HepG2 (cell line): ENCODE data around the gene TARM1. TPM values are rescaled to one million over a fixed set of nuclear protein-coding genes. Genes with fewer than 3 reads are reported as not detected.

Experiments used
- AGO1 ChIP-seq: fragments of 200-400 bp; formaldehyde crosslinking; IDR thresholded peaks from 2 replicates; pipeline ENCODE4 v1.6.1; 2017; ENCODE audit warnings: mild to moderate bottlenecking, low read depth, low read length, moderate library complexity; ENCODE audit not compliant: poor library complexity, severe bottlenecking
- CCAR2 ChIP-seq: fragments of 200-400 bp; formaldehyde crosslinking; optimal IDR thresholded peaks from 2 replicates; pipeline ENCODE3; 2018; ENCODE audit warnings: low read depth, mild to moderate bottlenecking, low read length, moderate library complexity
- EZH2 ChIP-seq: conservative IDR thresholded peaks from 2 replicates; pipeline ENCODE4 v1.6.1; 2012; ENCODE audit warnings: mild to moderate bottlenecking, low read depth, low read length, moderate library complexity
- HNRNPL ChIP-seq: fragments of 200-400 bp; formaldehyde crosslinking; IDR thresholded peaks from 2 replicates; pipeline ENCODE4 v1.6.1; 2017; ENCODE audit warnings: mild to moderate bottlenecking, low read depth, low read length
- KDM1A ChIP-seq: IDR thresholded peaks from 2 replicates; pipeline ENCODE4 v1.6.1; 2016; ENCODE audit warnings: missing compliant biosample characterization
- KMT2A ChIP-seq: sonication (generic); formaldehyde crosslinking; IDR thresholded peaks from 2 replicates; pipeline ENCODE4 v1.4.0; 2020; ENCODE audit warnings: missing genetic modification reagents
- NFAT5 ChIP-seq: sonication (generic); formaldehyde crosslinking; IDR thresholded peaks from 2 replicates; pipeline ENCODE4 v1.4.0; 2020; ENCODE audit warnings: missing genetic modification reagents
- PBX3 ChIP-seq: sonication (generic); formaldehyde crosslinking; IDR thresholded peaks from 2 replicates; pipeline ENCODE4 v1.8.1; 2023; ENCODE audit warnings: missing genetic modification reagents, inconsistent platforms, borderline replicate concordance
- PTBP1 ChIP-seq: fragments of 200-400 bp; formaldehyde crosslinking; IDR thresholded peaks from 2 replicates; pipeline ENCODE4 v1.6.1; 2018; ENCODE audit warnings: low read length, low read depth; ENCODE audit not compliant: poor library complexity, severe bottlenecking
- RXRA ChIP-seq: sonication (generic); formaldehyde crosslinking; IDR thresholded peaks from 2 replicates; pipeline ENCODE4 v1.5.1; 2020; ENCODE audit warnings: missing genetic modification reagents
- TRIM22 ChIP-seq: fragments of 450-650 bp; IDR thresholded peaks from 2 replicates; pipeline ENCODE4 v1.6.1; 2017
- ZFP1 ChIP-seq: IDR thresholded peaks from 2 replicates; pipeline ENCODE4 v1.6.1; 2016
- ZNF343 ChIP-seq: sonication (generic); formaldehyde crosslinking; IDR thresholded peaks from 2 replicates; pipeline ENCODE4 v1.4.0; 2020; ENCODE audit warnings: mild to moderate bottlenecking, missing genetic modification reagents
- ZNF772 ChIP-seq: sonication (generic); formaldehyde crosslinking; IDR thresholded peaks from 2 replicates; pipeline ENCODE4 v1.5.0; 2020; ENCODE audit warnings: mild to moderate bottlenecking, missing genetic modification reagents
- polyA plus RNA-seq, 8 experiments: library from polyadenylated mRNA; depleted of rRNA in 3 of 8; stranded (reverse) in 7 of 8; unstranded in 1 of 8; fragments of >200 nt; fragmentation: Illumina TruSeq in 4 of 8; extraction: Trizol in 4 of 8; gene quantifications; 2 replicates each; pipeline versions ENCODE4 v1.2.1 to v1.2.3, GENCODE V29; 2011 to 2016; ENCODE audit warnings: low read depth in 4 of 8, missing spikeins in 1 of 8, mixed read lengths in 1 of 8; ENCODE audit not compliant: insufficient read depth in 1 of 8
- total RNA-seq, 5 experiments: library from RNA; depleted of rRNA; stranded (reverse); fragments of >200 nt; fragmentation: Illumina TruSeq; extraction: Trizol; gene quantifications; 2 replicates each; pipeline ENCODE4 v1.2.3, GENCODE V29; 2016; ENCODE audit warnings: low read depth in 1 of 5
- TF ChIP-seq, protein P1 (sequence below): sonication (generic); formaldehyde crosslinking; IDR thresholded peaks from 2 replicates; pipeline ENCODE4 v1.5.0; 2020; ENCODE audit warnings: missing genetic modification reagents
- TF ChIP-seq, protein P2 (sequence below): sonication (generic); formaldehyde crosslinking; IDR thresholded peaks from 2 replicates; pipeline ENCODE4 v1.4.0; 2020; ENCODE audit warnings: mild to moderate bottlenecking, missing genetic modification reagents
- TF ChIP-seq, protein P3 (sequence below): sonication (generic); formaldehyde crosslinking; IDR thresholded peaks from 2 replicates; pipeline ENCODE4 v1.4.0; 2020; ENCODE audit warnings: missing genetic modification reagents, low read depth, mild to moderate bottlenecking, borderline replicate concordance

TARM1 gene
- total and polyA plus RNA-seq, 2 of the 13 experiments (the other 11 are each of a cell fraction or from before 2014, with no cell fraction given): not detected

DNA sequence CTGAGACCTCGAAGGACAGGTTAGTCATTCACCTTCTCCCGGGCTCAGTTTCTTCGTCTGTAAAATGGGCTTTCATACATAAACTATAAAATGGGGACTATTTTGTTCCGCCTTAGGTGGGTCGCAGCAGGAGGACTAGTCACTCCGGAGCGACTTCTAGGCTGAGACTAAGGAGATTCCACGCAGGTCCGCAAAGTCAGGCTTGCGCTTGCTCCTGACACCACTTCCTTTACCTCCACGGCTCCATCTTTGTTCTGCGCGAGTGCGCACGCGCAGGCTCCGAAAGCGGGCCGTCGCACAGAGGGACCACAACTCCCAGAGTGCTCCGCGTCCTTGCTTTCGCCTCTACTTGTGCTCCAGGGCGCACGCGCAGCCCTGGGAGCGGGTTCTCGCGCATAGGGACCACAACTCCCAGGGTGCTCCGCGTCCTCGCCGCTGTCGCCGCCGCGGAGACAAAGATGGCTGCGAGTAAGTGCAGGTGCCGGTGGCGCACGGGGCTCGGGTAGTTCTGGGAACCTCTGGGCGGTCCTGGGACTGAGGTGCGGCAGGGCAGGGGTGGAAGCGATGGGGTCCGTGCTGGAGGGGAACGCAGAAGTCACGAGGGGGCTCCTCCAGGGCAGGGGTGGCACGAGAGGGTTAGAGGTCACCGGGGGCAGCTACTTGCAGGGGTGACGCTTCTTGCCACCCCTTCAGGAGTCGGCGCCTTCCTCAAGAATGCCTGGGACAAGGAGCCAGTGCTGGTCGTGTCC lies 21.4 kb upstream of the TARM1 start, which contains the start of gene NDUFA3 (continued):
- TF ChIP-seq, protein P1, sequence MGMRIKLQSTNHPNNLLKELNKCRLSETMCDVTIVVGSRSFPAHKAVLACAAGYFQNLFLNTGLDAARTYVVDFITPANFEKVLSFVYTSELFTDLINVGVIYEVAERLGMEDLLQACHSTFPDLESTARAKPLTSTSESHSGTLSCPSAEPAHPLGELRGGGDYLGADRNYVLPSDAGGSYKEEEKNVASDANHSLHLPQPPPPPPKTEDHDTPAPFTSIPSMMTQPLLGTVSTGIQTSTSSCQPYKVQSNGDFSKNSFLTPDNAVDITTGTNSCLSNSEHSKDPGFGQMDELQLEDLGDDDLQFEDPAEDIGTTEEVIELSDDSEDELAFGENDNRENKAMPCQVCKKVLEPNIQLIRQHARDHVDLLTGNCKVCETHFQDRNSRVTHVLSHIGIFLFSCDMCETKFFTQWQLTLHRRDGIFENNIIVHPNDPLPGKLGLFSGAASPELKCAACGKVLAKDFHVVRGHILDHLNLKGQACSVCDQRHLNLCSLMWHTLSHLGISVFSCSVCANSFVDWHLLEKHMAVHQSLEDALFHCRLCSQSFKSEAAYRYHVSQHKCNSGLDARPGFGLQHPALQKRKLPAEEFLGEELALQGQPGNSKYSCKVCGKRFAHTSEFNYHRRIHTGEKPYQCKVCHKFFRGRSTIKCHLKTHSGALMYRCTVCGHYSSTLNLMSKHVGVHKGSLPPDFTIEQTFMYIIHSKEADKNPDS (CRISPR knock-in tag): no peak
- TF ChIP-seq NFAT5 (CRISPR knock-in tag): no peak
- TF ChIP-seq EZH2: no peak
- TF ChIP-seq, protein P2, sequence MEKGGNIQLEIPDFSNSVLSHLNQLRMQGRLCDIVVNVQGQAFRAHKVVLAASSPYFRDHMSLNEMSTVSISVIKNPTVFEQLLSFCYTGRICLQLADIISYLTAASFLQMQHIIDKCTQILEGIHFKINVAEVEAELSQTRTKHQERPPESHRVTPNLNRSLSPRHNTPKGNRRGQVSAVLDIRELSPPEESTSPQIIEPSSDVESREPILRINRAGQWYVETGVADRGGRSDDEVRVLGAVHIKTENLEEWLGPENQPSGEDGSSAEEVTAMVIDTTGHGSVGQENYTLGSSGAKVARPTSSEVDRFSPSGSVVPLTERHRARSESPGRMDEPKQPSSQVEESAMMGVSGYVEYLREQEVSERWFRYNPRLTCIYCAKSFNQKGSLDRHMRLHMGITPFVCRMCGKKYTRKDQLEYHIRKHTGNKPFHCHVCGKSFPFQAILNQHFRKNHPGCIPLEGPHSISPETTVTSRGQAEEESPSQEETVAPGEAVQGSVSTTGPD (CRISPR knock-in tag): no peak
- TF ChIP-seq CCAR2: no peak
- no peak for TF ChIP-seq PBX3
- TF ChIP-seq, protein P3, sequence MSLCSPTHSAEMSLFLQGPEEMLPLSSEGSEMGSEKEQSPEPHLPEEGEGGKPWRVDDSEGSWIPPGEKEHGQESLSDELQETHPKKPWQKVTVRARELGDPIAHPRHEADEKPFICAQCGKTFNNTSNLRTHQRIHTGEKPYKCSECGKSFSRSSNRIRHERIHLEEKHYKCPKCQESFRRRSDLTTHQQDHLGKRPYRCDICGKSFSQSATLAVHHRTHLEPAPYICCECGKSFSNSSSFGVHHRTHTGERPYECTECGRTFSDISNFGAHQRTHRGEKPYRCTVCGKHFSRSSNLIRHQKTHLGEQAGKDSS (CRISPR knock-in tag): peak; percentile 62; the same call in 1 of the 2 replicates
- peak; percentile 41; the same call in 1 of the 2 replicates for TF ChIP-seq RXRA (CRISPR knock-in tag)
- TF ChIP-seq KDM1A: peak; percentile 99
- no peak for TF ChIP-seq ZFP1 (CRISPR knock-in tag)
- no peak for TF ChIP-seq TRIM22
- no peak; the same call in 1 of the 2 replicates for TF ChIP-seq ZNF343
- TF ChIP-seq PTBP1: no peak
- peak; percentile 27 for TF ChIP-seq AGO1
- no peak; the same call in 1 of the 2 replicates for TF ChIP-seq ZNF772 (CRISPR knock-in tag)
- peak; percentile 59; the same call in 1 of the 2 replicates for TF ChIP-seq KMT2A
- no peak for TF ChIP-seq HNRNPL
